Mesenchymal stem cell (in vitro differentiated cells and primary cell): ENCODE results near the gene KCNS1.

ENCODE experiments used
- DNase-seq: peaks from one replicate; pipeline ENCODE4 v3.0.0-alpha.2; 2013
- H2AFZ ChIP-seq: one replicate; pipeline ENCODE4 v1.6.1; 2013; ENCODE audit warnings: low read depth, mild to moderate bottlenecking, control low read depth, inconsistent platforms, low read length, moderate library complexity
- H2AK5ac ChIP-seq: 2 replicates; pipeline ENCODE4 v1.6.1; 2013; ENCODE audit warnings: low read length, moderate library complexity, mild to moderate bottlenecking, inconsistent platforms; ENCODE audit not compliant: severe bottlenecking
- H2BK120ac ChIP-seq: one replicate; pipeline ENCODE4 v1.6.1; 2013; ENCODE audit warnings: low read depth, mild to moderate bottlenecking, inconsistent platforms, low read length, moderate library complexity
- H2BK12ac ChIP-seq, 2 experiments: one replicate each; pipeline ENCODE4 v1.6.1; 2013; ENCODE audit warnings: inconsistent platforms in 2 of 2, low read length in 2 of 2, mild to moderate bottlenecking in 2 of 2, moderate library complexity in 2 of 2, control low read depth in 1 of 2
- H2BK15ac ChIP-seq: one replicate; pipeline ENCODE4 v1.6.1; 2013; ENCODE audit warnings: mild to moderate bottlenecking, low read depth, inconsistent platforms; ENCODE audit not compliant: poor library complexity, severe bottlenecking
- H2BK5ac ChIP-seq: 2 replicates; pipeline ENCODE4 v1.6.1; 2013; ENCODE audit warnings: low read depth, mild to moderate bottlenecking, low read length, control low read depth, inconsistent platforms; ENCODE audit not compliant: poor library complexity, severe bottlenecking
- H3K14ac ChIP-seq, 2 experiments: one replicate each; pipeline ENCODE4 v1.6.1; 2013; ENCODE audit warnings: inconsistent platforms in 2 of 2, low read length in 2 of 2, control low read depth in 1 of 2, mild to moderate bottlenecking in 1 of 2, moderate library complexity in 1 of 2
- H3K18ac ChIP-seq, 2 experiments: one replicate each; pipeline ENCODE4 v1.6.1; 2013; ENCODE audit warnings: inconsistent platforms in 2 of 2, low read length in 2 of 2, control low read depth in 1 of 2, low read depth in 1 of 2, mild to moderate bottlenecking in 1 of 2
- H3K23ac ChIP-seq, 2 experiments: one replicate each; pipeline ENCODE4 v1.6.1; 2013; ENCODE audit warnings: inconsistent platforms in 2 of 2, low read length in 2 of 2, mild to moderate bottlenecking in 2 of 2, moderate library complexity in 2 of 2, control low read depth in 1 of 2
- H3K27ac ChIP-seq: 2 replicates; pipeline ENCODE4 v1.5.1; 2013; ENCODE audit warnings: mild to moderate bottlenecking, moderate library complexity, low read length, control low read depth, inconsistent platforms; ENCODE audit not compliant: poor library complexity, severe bottlenecking
- H3K27me3 ChIP-seq, 2 experiments: 2 replicates each; pipeline versions ENCODE4 v1.6.1 to v1.7.0; 2013; ENCODE audit warnings: low read length in 2 of 2, mild to moderate bottlenecking in 2 of 2, moderate library complexity in 2 of 2, control low read depth in 1 of 2, inconsistent platforms in 1 of 2; ENCODE audit not compliant: control insufficient read depth in 1 of 2, insufficient read depth in 1 of 2
- H3K36me3 ChIP-seq, 2 experiments: 2 replicates each; pipeline versions ENCODE4 v1.6.1 to v1.7.0; 2013; ENCODE audit warnings: low read length in 2 of 2, control low read depth in 1 of 2, inconsistent platforms in 1 of 2, low read depth in 1 of 2, mild to moderate bottlenecking in 1 of 2; ENCODE audit not compliant: insufficient read depth in 2 of 2, control insufficient read depth in 1 of 2
- H3K4ac ChIP-seq, 2 experiments: one replicate each; pipeline ENCODE4 v1.6.1; 2013; ENCODE audit warnings: inconsistent platforms in 2 of 2, low read length in 2 of 2, mild to moderate bottlenecking in 2 of 2, moderate library complexity in 2 of 2, control low read depth in 1 of 2, low read depth in 1 of 2
- H3K4me1 ChIP-seq: 2 replicates; pipeline ENCODE4 v1.6.1; 2013; ENCODE audit warnings: low read depth, low read length, control low read depth; ENCODE audit not compliant: control insufficient read depth, insufficient read depth
- H3K4me2 ChIP-seq: 2 replicates; pipeline ENCODE4 v1.6.1; 2013; ENCODE audit warnings: low read length, mild to moderate bottlenecking, inconsistent platforms; ENCODE audit not compliant: poor library complexity, severe bottlenecking
- H3K4me3 ChIP-seq, 2 experiments: 2 replicates each; pipeline versions ENCODE4 v1.5.1 to v1.7.0; 2013; ENCODE audit warnings: low read length in 2 of 2, mild to moderate bottlenecking in 2 of 2, control low read depth in 1 of 2, low read depth in 1 of 2; ENCODE audit not compliant: insufficient read depth in 1 of 2
- H3K79me1 ChIP-seq: replicated peaks from 2 replicates; pipeline ENCODE4 v1.6.1; 2013; ENCODE audit warnings: mild to moderate bottlenecking, control low read depth, low read length, inconsistent platforms; ENCODE audit not compliant: poor library complexity, severe bottlenecking
- H3K9ac ChIP-seq: 2 replicates; pipeline ENCODE4 v1.7.0; 2013; ENCODE audit warnings: mild to moderate bottlenecking, low read length, moderate library complexity
- H3K9me3 ChIP-seq: 2 replicates; pipeline ENCODE4 v1.7.0; 2013; ENCODE audit warnings: mild to moderate bottlenecking, low read length; ENCODE audit not compliant: control insufficient read depth
- H4K8ac ChIP-seq: one replicate; pipeline ENCODE4 v1.6.1; 2013; ENCODE audit warnings: inconsistent platforms, mild to moderate bottlenecking, low read length, moderate library complexity
- H4K91ac ChIP-seq: one replicate; pipeline ENCODE4 v1.6.1; 2013; ENCODE audit warnings: mild to moderate bottlenecking, low read length, inconsistent platforms
- WGBS: methylation state at CpG from one replicate; pipeline ENCODE4 v1.1.7; 2013; ENCODE audit warnings: mixed read lengths; 5-methylcytosine and 5-hydroxymethylcytosine counted together

The KCNS1 gene

GRCh38 chr20:45095805-45096238, 5.1 kb downstream of the KCNS1 start:
- peaks cover 0 to 49% of the 10 kb centered on the region in 2 experiments for H3K27me3 ChIP-seq
- H2AFZ ChIP-seq, result no peak overlapping the region
- H3K27ac ChIP-seq, result no peak overlapping the region
- no peak overlapping the region for H3K9ac ChIP-seq
- H3K23ac ChIP-seq, result no peak overlapping the region
- DNase-seq, result peak; percentile 55
- no peak overlapping the region for H3K14ac ChIP-seq
- no peaks in the 10 kb centered on the region for H3K79me1 ChIP-seq
- H3K4ac ChIP-seq, result no peak overlapping the region
- H4K91ac ChIP-seq, result no peak overlapping the region
- H3K4me3 ChIP-seq, result no peak overlapping the region
- H4K8ac ChIP-seq, result no peak overlapping the region
- no peak overlapping the region for H2AK5ac ChIP-seq
- H2BK15ac ChIP-seq, result no peak overlapping the region
- H3K9me3 ChIP-seq, result no peaks in the 10 kb centered on the region
- WGBS, result 17% methylated on average over 6 of the region's 7 CpGs
- H2BK5ac ChIP-seq, result no peak overlapping the region
- H3K18ac ChIP-seq, result no peak overlapping the region
- H3K4me1 ChIP-seq, result peaks cover 11% of the 10 kb centered on the region
- no peak overlapping the region for H2BK120ac ChIP-seq
- no peak overlapping the region for H3K4me2 ChIP-seq
- H2BK12ac ChIP-seq, result no peak overlapping the region
- H3K36me3 ChIP-seq, result peaks cover 0 to 10% of the 10 kb centered on the region in 2 experiments

DNA sequence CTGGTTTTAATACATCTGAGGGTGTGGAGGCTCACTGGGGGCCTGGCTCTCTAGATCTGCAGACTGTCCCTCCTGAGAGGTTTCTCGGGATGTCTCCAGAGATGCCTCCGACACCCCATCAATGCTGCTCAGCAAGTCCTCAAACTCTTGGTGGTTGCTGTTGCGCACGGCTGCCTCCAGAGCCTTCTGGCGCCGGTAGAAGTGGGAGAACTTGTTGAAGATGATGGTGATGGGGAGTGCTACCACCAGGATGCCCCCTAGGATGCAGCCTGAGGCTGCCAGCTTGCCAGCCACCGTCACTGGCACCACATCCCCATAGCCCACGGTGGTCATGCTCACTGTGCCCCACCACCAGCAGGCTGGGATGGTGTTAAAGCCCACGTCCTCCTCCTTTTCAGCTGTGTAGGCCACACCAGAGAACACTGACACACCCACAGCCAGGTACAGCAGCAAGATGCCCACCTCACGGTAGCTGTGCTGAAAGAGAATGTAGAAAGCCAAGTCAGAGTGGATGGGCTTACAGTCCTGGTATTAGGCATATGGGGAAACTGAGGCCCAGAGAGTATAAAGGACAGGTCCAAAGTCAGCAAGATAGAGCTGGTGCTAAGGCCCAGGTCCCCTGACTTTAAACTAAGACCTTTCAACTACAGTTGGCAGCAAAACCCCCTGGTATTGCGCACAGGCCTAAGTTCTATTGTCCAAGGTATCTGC, 5.9 kb downstream of the KCNS1 start:
- Histone ChIP-seq H4K8ac (no peak overlapping the region), H3K27ac (no peak overlapping the region), H3K27me3 (peaks cover 0 to 42% of the 10 kb centered on the region in 2 experiments), H3K36me3 (peaks cover 0 to 10% of the 10 kb centered on the region in 2 experiments), H3K79me1 (no peaks in the 10 kb centered on the region), H3K14ac (no peak overlapping the region), H4K91ac (no peak overlapping the region), H3K9ac (no peak overlapping the region), H3K23ac (no peak overlapping the region), H3K4me3 (no peak overlapping the region), H2BK120ac (no peak overlapping the region), H3K4me1 (peaks cover 9% of the 10 kb centered on the region), H3K9me3 (no peaks in the 10 kb centered on the region), H2AK5ac (no peak overlapping the region), H2BK15ac (no peak overlapping the region), H2BK5ac (no peak overlapping the region), H3K4me2 (no peak overlapping the region), H2AFZ (no peak overlapping the region), H2BK12ac (no peak overlapping the region), H3K4ac (no peak overlapping the region), H3K18ac (no peak overlapping the region)
- DNase-seq, result no peak
- WGBS, result 96% methylated on average over 9 of the region's 11 CpGs

DNA sequence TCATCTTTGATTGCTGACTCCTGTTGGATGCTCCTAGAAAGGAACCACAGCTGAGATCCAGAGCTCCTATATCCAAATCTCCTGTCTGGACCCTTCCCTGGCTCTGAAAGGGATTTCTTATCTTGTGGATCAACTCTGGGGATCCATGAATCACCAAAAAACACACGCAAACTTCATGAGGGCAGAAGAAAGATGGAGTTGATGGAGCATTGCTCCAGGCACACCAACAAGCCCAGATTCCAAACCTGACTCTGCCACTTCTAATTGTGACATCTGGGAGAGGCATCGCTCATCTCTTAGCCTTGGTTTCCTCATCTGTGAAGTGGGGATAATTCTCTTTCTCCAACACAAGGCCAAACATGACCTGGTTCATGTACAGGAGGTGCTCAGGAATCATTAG, 6.7 kb downstream of the KCNS1 start:
- 96% methylated on average over 2 of the region's 2 CpGs for WGBS

GRCh38 chr20:45092898-45093297, 8.0 kb downstream of the KCNS1 start:
- H3K27ac ChIP-seq, result no peak overlapping the region
- no peak overlapping the region for H3K9ac ChIP-seq
- no peak overlapping the region for H2BK15ac ChIP-seq
- H2BK5ac ChIP-seq, result no peak overlapping the region
- no peak overlapping the region for H2BK120ac ChIP-seq
- 100% methylated on average over 4 of the region's 7 CpGs for WGBS
- no peak overlapping the region for H3K14ac ChIP-seq
- H2AK5ac ChIP-seq, result no peak overlapping the region
- H3K23ac ChIP-seq, result no peak overlapping the region
- no peak overlapping the region for H3K4me3 ChIP-seq
- no peak overlapping the region for H3K4ac ChIP-seq
- peaks cover 0 to 7% of the 10 kb centered on the region in 2 experiments for H3K36me3 ChIP-seq
- no peak overlapping the region for H3K4me2 ChIP-seq
- DNase-seq, result no peak
- H4K91ac ChIP-seq, result no peak overlapping the region
- no peaks in the 10 kb centered on the region for H3K9me3 ChIP-seq
- peaks cover 3% of the 10 kb centered on the region for H3K4me1 ChIP-seq
- H3K79me1 ChIP-seq, result no peaks in the 10 kb centered on the region
- H4K8ac ChIP-seq, result no peak overlapping the region
- H3K18ac ChIP-seq, result no peak overlapping the region
- no peak overlapping the region for H2BK12ac ChIP-seq
- H2AFZ ChIP-seq, result no peak overlapping the region
- H3K27me3 ChIP-seq, result peaks cover 0 to 21% of the 10 kb centered on the region in 2 experiments

More for the DNA sequence above, 6.7 kb downstream of the KCNS1 start:
- Histone ChIP-seq H3K27me3 (peaks cover 0 to 34% of the 10 kb centered on the region in 2 experiments), H3K18ac (no peak overlapping the region), H3K79me1 (no peaks in the 10 kb centered on the region), H4K91ac (no peak overlapping the region), H3K9me3 (no peaks in the 10 kb centered on the region), H4K8ac (no peak overlapping the region), H3K9ac (no peak overlapping the region), H2BK5ac (no peak overlapping the region), H3K14ac (no peak overlapping the region), H2BK12ac (no peak overlapping the region), H3K4ac (no peak overlapping the region), H2AK5ac (no peak overlapping the region), H3K23ac (no peak overlapping the region), H2BK15ac (no peak overlapping the region), H3K4me3 (no peak overlapping the region), H3K36me3 (peaks cover 0 to 10% of the 10 kb centered on the region in 2 experiments), H3K4me1 (peaks cover 9% of the 10 kb centered on the region), H2AFZ (no peak overlapping the region), H3K4me2 (no peak overlapping the region), H3K27ac (no peak overlapping the region), H2BK120ac (no peak overlapping the region)
- no peak for DNase-seq
